ENCODE data around the gene MYL10.

DNA sequence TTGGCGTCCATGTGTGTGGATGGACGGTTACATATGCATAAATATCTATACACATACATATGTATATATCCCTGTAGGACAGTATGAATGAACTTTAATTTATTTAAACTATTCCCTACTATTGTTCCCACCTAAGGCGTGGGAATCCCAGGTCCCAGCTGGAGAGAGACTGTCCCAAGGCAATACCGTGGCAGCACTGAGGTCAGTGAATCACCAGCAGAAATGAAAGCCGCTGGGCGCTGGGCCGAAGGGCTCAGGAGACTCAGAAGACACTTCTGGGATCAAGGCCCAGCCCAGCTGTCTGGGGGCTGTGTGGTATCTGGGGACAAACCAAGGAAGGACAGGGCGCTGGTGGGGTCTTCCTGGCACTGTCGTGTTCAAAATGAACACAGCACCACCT lies 49.6 kb upstream of the MYL10 start:
- TF ChIP-seq, protein P1, sequence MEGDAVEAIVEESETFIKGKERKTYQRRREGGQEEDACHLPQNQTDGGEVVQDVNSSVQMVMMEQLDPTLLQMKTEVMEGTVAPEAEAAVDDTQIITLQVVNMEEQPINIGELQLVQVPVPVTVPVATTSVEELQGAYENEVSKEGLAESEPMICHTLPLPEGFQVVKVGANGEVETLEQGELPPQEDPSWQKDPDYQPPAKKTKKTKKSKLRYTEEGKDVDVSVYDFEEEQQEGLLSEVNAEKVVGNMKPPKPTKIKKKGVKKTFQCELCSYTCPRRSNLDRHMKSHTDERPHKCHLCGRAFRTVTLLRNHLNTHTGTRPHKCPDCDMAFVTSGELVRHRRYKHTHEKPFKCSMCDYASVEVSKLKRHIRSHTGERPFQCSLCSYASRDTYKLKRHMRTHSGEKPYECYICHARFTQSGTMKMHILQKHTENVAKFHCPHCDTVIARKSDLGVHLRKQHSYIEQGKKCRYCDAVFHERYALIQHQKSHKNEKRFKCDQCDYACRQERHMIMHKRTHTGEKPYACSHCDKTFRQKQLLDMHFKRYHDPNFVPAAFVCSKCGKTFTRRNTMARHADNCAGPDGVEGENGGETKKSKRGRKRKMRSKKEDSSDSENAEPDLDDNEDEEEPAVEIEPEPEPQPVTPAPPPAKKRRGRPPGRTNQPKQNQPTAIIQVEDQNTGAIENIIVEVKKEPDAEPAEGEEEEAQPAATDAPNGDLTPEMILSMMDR (IDR thresholded peaks at IDR 0.05) = no peak
- no peak for TF ChIP-seq POLR2A (IDR thresholded peaks at IDR 0.05)
